ENCODE data around the gene CHIT1. TPM values are rescaled to one million over a fixed set of nuclear protein-coding genes. Genes with fewer than 3 reads are reported as not detected.

Gene CHIT1
- total RNA-seq, 2 experiments from 2014 or later, result 1.9 to 3.6 TPM

- intact Hi-C loops (cut with micrococcal nuclease; ENCODE audit: unreplicated experiment), result no loop called here
- TF ChIP-seq CTCF (conservative IDR thresholded peaks at IDR 0.05; ENCODE audit: low read length) (no peak), EZH2phosphoT487 (IDR thresholded peaks at IDR 0.05; ENCODE audit: borderline replicate concordance, low read depth, low read length) (no peak)
- H4K20me1 ChIP-seq (ENCODE audit: insufficient read depth, low read length), result no peaks in the 10 kb centered on the region
- ChIA-PET POLR2A (interaction anchor here (0.7 kb wide), 1 partner anchor 119 kb away, joined by 4 read pairs; no protein-coding TSS in a partner anchor), CTCF (ENCODE audit: unreplicated experiment) (no interaction called here)
- no peaks in the 10 kb centered on the region for H3K79me2 ChIP-seq (ENCODE audit: insufficient read depth, low read depth, low read length)
- no peak overlapping the region for H3K4me3 ChIP-seq (ENCODE audit: low read depth, low read length, poor library complexity, severe bottlenecking)
- no peaks in the 10 kb centered on the region for H3K9me3 ChIP-seq (ENCODE audit: low read length)
- no TSS peak for BruUV-seq (replicated peaks)
- no peaks in the 10 kb centered on the region for H3K36me3 ChIP-seq (ENCODE audit: insufficient read depth, low read length)
- H3K27ac ChIP-seq (ENCODE audit: low read depth, low read length, poor library complexity, severe bottlenecking), result no peak overlapping the region
- H3K4me2 ChIP-seq (ENCODE audit: low read length), result no peak overlapping the region
- no peak overlapping the region for H2AFZ ChIP-seq (ENCODE audit: low read length)
- H3K9me2 ChIP-seq (ENCODE audit: insufficient read depth, low read length), result no peaks in the 10 kb centered on the region
- H3K4me1 ChIP-seq (ENCODE audit: insufficient read depth, low read length, poor library complexity, severe bottlenecking), result no peaks in the 10 kb centered on the region
- no peak for DNase-seq (ENCODE audit: low spot score)
Measured at GRCh38 chr1:203180611-203181330, 48.7 kb downstream of the CHIT1 start.

GRCh38 chr1:203179667-203180005 lies 49.8 kb downstream of the CHIT1 start:
- Histone ChIP-seq H2AFZ (ENCODE audit: low read length) (no peak overlapping the region), H3K9me2 (ENCODE audit: insufficient read depth, low read length) (no peaks in the 10 kb centered on the region), H3K4me3 (ENCODE audit: low read depth, low read length, poor library complexity, severe bottlenecking) (no peak overlapping the region), H3K79me2 (ENCODE audit: insufficient read depth, low read depth, low read length) (no peaks in the 10 kb centered on the region), H3K4me1 (ENCODE audit: insufficient read depth, low read length, poor library complexity, severe bottlenecking) (no peaks in the 10 kb centered on the region), H3K4me2 (ENCODE audit: low read length) (no peak overlapping the region), H4K20me1 (ENCODE audit: insufficient read depth, low read length) (no peaks in the 10 kb centered on the region), H3K9me3 (ENCODE audit: low read length) (no peaks in the 10 kb centered on the region), H3K27ac (ENCODE audit: low read depth, low read length, poor library complexity, severe bottlenecking) (no peak overlapping the region), H3K36me3 (ENCODE audit: insufficient read depth, low read length) (no peaks in the 10 kb centered on the region)
- DNase-seq (ENCODE audit: low spot score), result no peak
- intact Hi-C loops (cut with micrococcal nuclease; ENCODE audit: unreplicated experiment), result no loop called here
- TF ChIP-seq EZH2phosphoT487 (IDR thresholded peaks at IDR 0.05; ENCODE audit: borderline replicate concordance, low read depth, low read length) (no peak), CTCF (conservative IDR thresholded peaks at IDR 0.05; ENCODE audit: low read length) (no peak)
- ChIA-PET CTCF (ENCODE audit: unreplicated experiment) (no interaction called here), POLR2A (no interaction called here)
- BruUV-seq (replicated peaks), result no TSS peak

GRCh38 chr1:203178821-203179666 lies 50.4 kb downstream of the CHIT1 start:
- Histone ChIP-seq H3K9me3 (ENCODE audit: low read length) (no peaks in the 10 kb centered on the region), H3K79me2 (ENCODE audit: insufficient read depth, low read depth, low read length) (no peaks in the 10 kb centered on the region), H3K36me3 (ENCODE audit: insufficient read depth, low read length) (no peaks in the 10 kb centered on the region), H3K9me2 (ENCODE audit: insufficient read depth, low read length) (no peaks in the 10 kb centered on the region), H3K4me2 (ENCODE audit: low read length) (no peak overlapping the region), H3K4me1 (ENCODE audit: insufficient read depth, low read length, poor library complexity, severe bottlenecking) (no peaks in the 10 kb centered on the region), H3K4me3 (ENCODE audit: low read depth, low read length, poor library complexity, severe bottlenecking) (no peak overlapping the region), H3K27ac (ENCODE audit: low read depth, low read length, poor library complexity, severe bottlenecking) (no peak overlapping the region), H4K20me1 (ENCODE audit: insufficient read depth, low read length) (no peaks in the 10 kb centered on the region), H2AFZ (ENCODE audit: low read length) (no peak overlapping the region)
- DNase-seq (ENCODE audit: low spot score), result no peak
- ChIA-PET CTCF (ENCODE audit: unreplicated experiment) (interaction anchor here (0.6 kb wide), 1 partner anchor 21 kb away, joined by 3 read pairs; no protein-coding TSS in a partner anchor), POLR2A (no interaction called here)
- TF ChIP-seq CTCF (conservative IDR thresholded peaks at IDR 0.05; ENCODE audit: low read length) (no peak), EZH2phosphoT487 (IDR thresholded peaks at IDR 0.05; ENCODE audit: borderline replicate concordance, low read depth, low read length) (no peak)
- intact Hi-C loops (cut with micrococcal nuclease; ENCODE audit: unreplicated experiment), result no loop called here
- no TSS peak for BruUV-seq (replicated peaks)

Data from OCI-LY7 (cell line).